WTC11 (cell line): ENCODE data around the gene KCNT1. TPM values are rescaled to one million over a fixed set of nuclear protein-coding genes. Genes with fewer than 3 reads are reported as not detected.

Source experiments
- ATAC-seq: fragments of 200-7000 bp; cut with Tn5 transposase; 2 replicates; pipeline ENCODE4 v1.10.0; 2021; ENCODE audit warnings: mild to moderate bottlenecking, moderate library complexity
- CTCF ChIA-PET: fragments of 300-600 bp; sonication (Branson Sonifier 250); formaldehyde crosslinking; loops from one replicate; lab custom pipeline; 2021; ENCODE audit warnings: antibody characterized with exemption; lab: Charles Lee
- POLR2A ChIA-PET: fragments of 350-600 bp; sonication (Branson Sonifier 250); formaldehyde crosslinking; loops from one replicate; lab custom pipeline; 2021; ENCODE audit warnings: antibody characterized with exemption; lab: Charles Lee
- DNase-seq: peaks from one replicate; pipeline ENCODE4 v3.0.0; 2021; ENCODE audit warnings: low spot score
- H3K27ac Mint-ChIP-seq: 2 replicates; pipeline ENCODE4 v1.8.0; 2021; ENCODE audit warnings: mixed read lengths
- H3K27me3 Mint-ChIP-seq: 2 replicates; pipeline ENCODE4 v1.8.0; 2021; ENCODE audit warnings: low read depth, mild to moderate bottlenecking, moderate library complexity, mixed read lengths
- H3K36me3 Mint-ChIP-seq: 2 replicates; pipeline ENCODE4 v1.8.0; 2021; ENCODE audit warnings: mixed read lengths
- H3K4me1 Mint-ChIP-seq: 2 replicates; pipeline ENCODE4 v1.8.0; 2022; ENCODE audit warnings: mixed read lengths
- H3K4me3 Mint-ChIP-seq: 2 replicates; pipeline ENCODE4 v1.8.0; 2021; ENCODE audit warnings: mild to moderate bottlenecking, moderate library complexity, mixed read lengths
- H3K9me3 Mint-ChIP-seq: 2 replicates; pipeline ENCODE4 v1.8.0; 2021; ENCODE audit warnings: mixed read lengths
- ATF1 ChIP-seq: sonication (generic); formaldehyde crosslinking; IDR thresholded peaks from 2 replicates; pipeline ENCODE4 v1.8.1; 2023; ENCODE audit warnings: mild to moderate bottlenecking, moderate library complexity, missing genetic modification reagents
- CREB1 ChIP-seq: sonication (generic); formaldehyde crosslinking; IDR thresholded peaks from 2 replicates; pipeline ENCODE4 v1.8.0; 2023; ENCODE audit warnings: mild to moderate bottlenecking, missing genetic modification reagents
- CTCF ChIP-seq: fragments of 200-600 bp; IDR thresholded peaks from 2 replicates; pipeline ENCODE4 v1.8.0; 2022; ENCODE audit warnings: antibody characterized with exemption
- FOXJ3 ChIP-seq: sonication (generic); formaldehyde crosslinking; IDR thresholded peaks from 2 replicates; pipeline ENCODE4 v1.9.0; 2021; ENCODE audit warnings: missing genetic modification reagents, mild to moderate bottlenecking, borderline replicate concordance
- NFYB ChIP-seq: sonication (generic); formaldehyde crosslinking; conservative IDR thresholded peaks from 2 replicates; pipeline ENCODE4 v1.8.0; 2022; ENCODE audit warnings: low read depth, missing genetic modification reagents
- OVOL2 ChIP-seq: fragments of 250-450 bp; sonication (Bioruptor Pico); IDR thresholded peaks from 2 replicates; pipeline ENCODE4 v1.9.0; 2021; ENCODE audit warnings: mild to moderate bottlenecking, borderline replicate concordance
- RORB ChIP-seq: fragments of 250-450 bp; sonication (Bioruptor Pico); IDR thresholded peaks from 2 replicates; pipeline ENCODE4 v1.9.0; 2021; ENCODE audit warnings: mild to moderate bottlenecking
- ZNF121 ChIP-seq: sonication (generic); formaldehyde crosslinking; IDR thresholded peaks from 2 replicates; pipeline ENCODE4 v1.8.0; 2023; ENCODE audit warnings: missing genetic modification reagents
- ZNF138 ChIP-seq: sonication (generic); formaldehyde crosslinking; conservative IDR thresholded peaks from 2 replicates; pipeline ENCODE4 v1.8.1; 2022; ENCODE audit warnings: mild to moderate bottlenecking, moderate library complexity, missing genetic modification reagents
- ZNF232 ChIP-seq: sonication (generic); formaldehyde crosslinking; IDR thresholded peaks from 2 replicates; pipeline ENCODE4 v1.8.0; 2022; ENCODE audit warnings: mild to moderate bottlenecking, missing genetic modification reagents
- ZNF396 ChIP-seq: fragments of 250-450 bp; sonication (Bioruptor Pico); IDR thresholded peaks from 2 replicates; pipeline ENCODE4 v1.8.0; 2021; ENCODE audit warnings: mild to moderate bottlenecking, moderate library complexity, borderline replicate concordance
- total RNA-seq: library from RNA; stranded (reverse); gene quantifications from 3 replicates; pipeline ENCODE4 v1.2.3, GENCODE V29; 2021
- TF ChIP-seq, protein P1 (sequence below): sonication (generic); formaldehyde crosslinking; IDR thresholded peaks from 2 replicates; pipeline ENCODE4 v1.8.1; 2023; ENCODE audit warnings: mild to moderate bottlenecking, moderate library complexity, missing genetic modification reagents
- TF ChIP-seq, protein P2 (sequence below): sonication (generic); formaldehyde crosslinking; IDR thresholded peaks from 2 replicates; pipeline ENCODE4 v1.8.1; 2022; ENCODE audit warnings: low read depth, mild to moderate bottlenecking, moderate library complexity, missing genetic modification reagents, borderline replicate concordance
- TF ChIP-seq, protein P3 (sequence below): sonication (generic); formaldehyde crosslinking; IDR thresholded peaks from 2 replicates; pipeline ENCODE4 v1.8.1; 2023; ENCODE audit warnings: mild to moderate bottlenecking, missing genetic modification reagents, moderate library complexity
- TF ChIP-seq, protein P4 (sequence below): sonication (generic); formaldehyde crosslinking; IDR thresholded peaks from 2 replicates; pipeline ENCODE4 v1.8.1; 2023; ENCODE audit warnings: mild to moderate bottlenecking, missing genetic modification reagents, borderline replicate concordance

The KCNT1 gene
- total RNA-seq, 1 experiment from 2014 or later: 0.13 TPM

- TF ChIP-seq CREB1 (CRISPR knock-in tag) (no peak), FOXJ3 (CRISPR knock-in tag) (no peak), OVOL2 (CRISPR knock-in tag) (no peak), NFYB (CRISPR knock-in tag) (no peak), ZNF232 (CRISPR knock-in tag) (no peak)
- TF ChIP-seq, protein P1, sequence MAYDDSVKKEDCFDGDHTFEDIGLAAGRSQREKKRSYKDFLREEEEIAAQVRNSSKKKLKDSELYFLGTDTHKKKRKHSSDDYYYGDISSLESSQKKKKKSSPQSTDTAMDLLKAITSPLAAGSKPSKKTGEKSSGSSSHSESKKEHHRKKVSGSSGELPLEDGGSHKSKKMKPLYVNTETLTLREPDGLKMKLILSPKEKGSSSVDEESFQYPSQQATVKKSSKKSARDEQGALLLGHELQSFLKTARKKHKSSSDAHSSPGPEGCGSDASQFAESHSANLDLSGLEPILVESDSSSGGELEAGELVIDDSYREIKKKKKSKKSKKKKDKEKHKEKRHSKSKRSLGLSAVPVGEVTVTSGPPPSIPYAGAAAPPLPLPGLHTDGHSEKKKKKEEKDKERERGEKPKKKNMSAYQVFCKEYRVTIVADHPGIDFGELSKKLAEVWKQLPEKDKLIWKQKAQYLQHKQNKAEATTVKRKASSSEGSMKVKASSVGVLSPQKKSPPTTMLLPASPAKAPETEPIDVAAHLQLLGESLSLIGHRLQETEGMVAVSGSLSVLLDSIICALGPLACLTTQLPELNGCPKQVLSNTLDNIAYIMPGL (CRISPR knock-in tag): no peak
- TF ChIP-seq, protein P2, sequence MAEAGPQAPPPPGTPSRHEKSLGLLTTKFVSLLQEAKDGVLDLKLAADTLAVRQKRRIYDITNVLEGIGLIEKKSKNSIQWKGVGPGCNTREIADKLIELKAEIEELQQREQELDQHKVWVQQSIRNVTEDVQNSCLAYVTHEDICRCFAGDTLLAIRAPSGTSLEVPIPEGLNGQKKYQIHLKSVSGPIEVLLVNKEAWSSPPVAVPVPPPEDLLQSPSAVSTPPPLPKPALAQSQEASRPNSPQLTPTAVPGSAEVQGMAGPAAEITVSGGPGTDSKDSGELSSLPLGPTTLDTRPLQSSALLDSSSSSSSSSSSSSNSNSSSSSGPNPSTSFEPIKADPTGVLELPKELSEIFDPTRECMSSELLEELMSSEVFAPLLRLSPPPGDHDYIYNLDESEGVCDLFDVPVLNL (CRISPR knock-in tag): no peak
- Mint-ChIP-seq H3K36me3 (no peaks in the 10 kb centered on the region), H3K4me1 (no peaks in the 10 kb centered on the region), H3K27me3 (no peaks in the 10 kb centered on the region), H3K9me3 (no peaks in the 10 kb centered on the region), H3K4me3 (no peak overlapping the region), H3K27ac (no peak overlapping the region)
- POLR2A ChIA-PET: no interaction called here
- ATAC-seq (no peak), DNase-seq (no peak)
- CTCF ChIA-PET: interaction anchor here (0.6 kb wide), 1 partner anchor 140 kb away, joined by 3 read pairs; no protein-coding TSS in a partner anchor
Measured at GRCh38 chr9:135743546-135744332, 41.8 kb downstream of the KCNT1 start.

GRCh38 chr9:135744333-135745070 is 42.5 kb downstream of the KCNT1 start:
- H3K9me3 Mint-ChIP-seq: no peaks in the 10 kb centered on the region
- POLR2A ChIA-PET: no interaction called here
- no peaks in the 10 kb centered on the region for H3K27me3 Mint-ChIP-seq
- ATAC-seq: no peak
- CTCF ChIA-PET: interaction anchor here (0.6 kb wide), 1 partner anchor 141 kb away, joined by 3 read pairs; no protein-coding TSS in a partner anchor
- TF ChIP-seq ZNF121: no peak
- no peak for TF ChIP-seq RORB
- TF ChIP-seq, protein P3, sequence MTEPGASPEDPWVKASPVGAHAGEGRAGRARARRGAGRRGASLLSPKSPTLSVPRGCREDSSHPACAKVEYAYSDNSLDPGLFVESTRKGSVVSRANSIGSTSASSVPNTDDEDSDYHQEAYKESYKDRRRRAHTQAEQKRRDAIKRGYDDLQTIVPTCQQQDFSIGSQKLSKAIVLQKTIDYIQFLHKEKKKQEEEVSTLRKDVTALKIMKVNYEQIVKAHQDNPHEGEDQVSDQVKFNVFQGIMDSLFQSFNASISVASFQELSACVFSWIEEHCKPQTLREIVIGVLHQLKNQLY: no peak
- TF ChIP-seq, protein P4, sequence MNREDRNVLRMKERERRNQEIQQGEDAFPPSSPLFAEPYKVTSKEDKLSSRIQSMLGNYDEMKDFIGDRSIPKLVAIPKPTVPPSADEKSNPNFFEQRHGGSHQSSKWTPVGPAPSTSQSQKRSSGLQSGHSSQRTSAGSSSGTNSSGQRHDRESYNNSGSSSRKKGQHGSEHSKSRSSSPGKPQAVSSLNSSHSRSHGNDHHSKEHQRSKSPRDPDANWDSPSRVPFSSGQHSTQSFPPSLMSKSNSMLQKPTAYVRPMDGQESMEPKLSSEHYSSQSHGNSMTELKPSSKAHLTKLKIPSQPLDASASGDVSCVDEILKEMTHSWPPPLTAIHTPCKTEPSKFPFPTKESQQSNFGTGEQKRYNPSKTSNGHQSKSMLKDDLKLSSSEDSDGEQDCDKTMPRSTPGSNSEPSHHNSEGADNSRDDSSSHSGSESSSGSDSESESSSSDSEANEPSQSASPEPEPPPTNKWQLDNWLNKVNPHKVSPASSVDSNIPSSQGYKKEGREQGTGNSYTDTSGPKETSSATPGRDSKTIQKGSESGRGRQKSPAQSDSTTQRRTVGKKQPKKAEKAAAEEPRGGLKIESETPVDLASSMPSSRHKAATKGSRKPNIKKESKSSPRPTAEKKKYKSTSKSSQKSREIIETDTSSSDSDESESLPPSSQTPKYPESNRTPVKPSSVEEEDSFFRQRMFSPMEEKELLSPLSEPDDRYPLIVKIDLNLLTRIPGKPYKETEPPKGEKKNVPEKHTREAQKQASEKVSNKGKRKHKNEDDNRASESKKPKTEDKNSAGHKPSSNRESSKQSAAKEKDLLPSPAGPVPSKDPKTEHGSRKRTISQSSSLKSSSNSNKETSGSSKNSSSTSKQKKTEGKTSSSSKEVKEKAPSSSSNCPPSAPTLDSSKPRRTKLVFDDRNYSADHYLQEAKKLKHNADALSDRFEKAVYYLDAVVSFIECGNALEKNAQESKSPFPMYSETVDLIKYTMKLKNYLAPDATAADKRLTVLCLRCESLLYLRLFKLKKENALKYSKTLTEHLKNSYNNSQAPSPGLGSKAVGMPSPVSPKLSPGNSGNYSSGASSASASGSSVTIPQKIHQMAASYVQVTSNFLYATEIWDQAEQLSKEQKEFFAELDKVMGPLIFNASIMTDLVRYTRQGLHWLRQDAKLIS (CRISPR knock-in tag): no peak
- no peak for TF ChIP-seq CTCF
- TF ChIP-seq ATF1 (CRISPR knock-in tag): no peak
- no peak for TF ChIP-seq ZNF396 (CRISPR knock-in tag)
- TF ChIP-seq ZNF138 (CRISPR knock-in tag): no peak
- H3K4me1 Mint-ChIP-seq: no peaks in the 10 kb centered on the region
- no peak for DNase-seq
- no peaks in the 10 kb centered on the region for H3K36me3 Mint-ChIP-seq
- H3K4me3 Mint-ChIP-seq: no peak overlapping the region
- H3K27ac Mint-ChIP-seq: no peak overlapping the region
